Type B pancreatic cell (in vitro differentiated cells): ENCODE measurements around the gene SUPT7L. TPM values are rescaled to one million over a fixed set of nuclear protein-coding genes. Genes with fewer than 3 reads are reported as not detected.
"Not testable (repeated sequence)": the region's sequence is repeated elsewhere in the genome, so short reads cannot be mapped to it uniquely, and the experiment has no call there.

ENCODE experiments used
- DNase-seq: peaks from one replicate; pipeline ENCODE4 v3.0.0; 2021; ENCODE audit warnings: mixed read lengths; ENCODE audit not compliant: unreplicated experiment; ENCODE audit errors: extremely low spot score
- H3K27ac Mint-ChIP-seq: 2 replicates; pipeline ENCODE4 v1.8.0; 2021; ENCODE audit warnings: mild to moderate bottlenecking, mixed read lengths
- H3K27me3 Mint-ChIP-seq: 2 replicates; pipeline ENCODE4 v1.8.0; 2021; ENCODE audit warnings: mixed read lengths
- H3K36me3 Mint-ChIP-seq: 2 replicates; pipeline ENCODE4 v1.8.0; 2021; ENCODE audit warnings: mixed read lengths
- H3K4me1 Mint-ChIP-seq: one replicate; pipeline ENCODE4 v1.8.0; 2021; ENCODE audit warnings: mixed read lengths; ENCODE audit not compliant: unreplicated experiment
- H3K4me3 Mint-ChIP-seq: 2 replicates; pipeline ENCODE4 v1.8.0; 2021; ENCODE audit warnings: mild to moderate bottlenecking, mixed read lengths
- H3K9me3 Mint-ChIP-seq: 2 replicates; pipeline ENCODE4 v1.8.0; 2021; ENCODE audit warnings: mixed read lengths
- CTCF ChIP-seq: fragments of 200-600 bp; sonication (generic); conservative IDR thresholded peaks from 2 replicates; pipeline ENCODE4 v1.5.0; 2021; ENCODE audit warnings: antibody characterized with exemption, mild to moderate bottlenecking
- total RNA-seq: library from RNA; stranded (reverse); gene quantifications from 2 replicates; pipeline ENCODE4 v1.2.1, GENCODE V29; 2021; ENCODE audit warnings: low replicate concordance

The SUPT7L gene
- total RNA-seq, 1 donor from 2014 or later, result 39.8 TPM

DNA sequence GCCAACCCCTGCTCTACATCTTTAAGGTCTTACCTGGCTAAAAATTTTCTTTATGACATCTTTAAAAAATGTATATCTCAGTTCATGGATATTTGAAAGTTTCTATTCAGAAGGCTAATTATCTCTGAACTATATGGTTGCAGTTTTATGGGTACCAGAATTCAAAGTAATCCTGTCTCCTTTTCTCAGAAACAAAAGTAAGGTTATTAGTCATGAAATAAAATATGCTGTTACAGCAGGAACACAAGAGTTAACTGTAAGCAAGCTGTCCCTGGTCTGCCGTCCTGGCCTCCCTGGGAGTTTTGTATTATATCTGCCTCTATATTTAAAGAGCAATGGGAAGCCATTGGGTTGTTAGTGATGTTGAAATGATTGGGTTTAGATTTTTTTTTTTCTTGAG, 34.2 kb upstream of the SUPT7L start:
- Mint-ChIP-seq H3K4me3 (no peak overlapping the region), H3K36me3 (peaks cover 13% of the 10 kb centered on the region), H3K9me3 (no peaks in the 10 kb centered on the region), H3K27me3 (no peaks in the 10 kb centered on the region), H3K4me1 (no peaks in the 10 kb centered on the region), H3K27ac (no peak overlapping the region)
- DNase-seq, result no peak
- no peak for TF ChIP-seq CTCF

GRCh38 chr2:27690052-27690451, 26.6 kb upstream of the SUPT7L start:
- Mint-ChIP-seq H3K9me3 (no peaks in the 10 kb centered on the region), H3K36me3 (peaks cover 11% of the 10 kb centered on the region), H3K27ac (no peak overlapping the region), H3K27me3 (no peaks in the 10 kb centered on the region), H3K4me1 (no peaks in the 10 kb centered on the region), H3K4me3 (no peak overlapping the region)
- DNase-seq, result no peak
- TF ChIP-seq CTCF, result no peak

- Mint-ChIP-seq H3K9me3 (no peaks in the 10 kb centered on the region), H3K4me1 (no peaks in the 10 kb centered on the region), H3K4me3 (no peak overlapping the region), H3K27me3 (no peaks in the 10 kb centered on the region), H3K27ac (no peak overlapping the region), H3K36me3 (peaks cover 15% of the 10 kb centered on the region)
- no peak for TF ChIP-seq CTCF
- DNase-seq, result no peak
Observed at GRCh38 chr2:27689424-27689823, 26.0 kb upstream of the SUPT7L start.

GRCh38 chr2:27687232-27687631, 23.8 kb upstream of the SUPT7L start:
- Mint-ChIP-seq H3K4me3 (no peak overlapping the region), H3K27me3 (no peaks in the 10 kb centered on the region), H3K4me1 (peaks cover 5% of the 10 kb centered on the region), H3K9me3 (no peaks in the 10 kb centered on the region), H3K36me3 (peaks cover 25% of the 10 kb centered on the region), H3K27ac (no peak overlapping the region)
- no peak for TF ChIP-seq CTCF
- DNase-seq, result no peak

DNA sequence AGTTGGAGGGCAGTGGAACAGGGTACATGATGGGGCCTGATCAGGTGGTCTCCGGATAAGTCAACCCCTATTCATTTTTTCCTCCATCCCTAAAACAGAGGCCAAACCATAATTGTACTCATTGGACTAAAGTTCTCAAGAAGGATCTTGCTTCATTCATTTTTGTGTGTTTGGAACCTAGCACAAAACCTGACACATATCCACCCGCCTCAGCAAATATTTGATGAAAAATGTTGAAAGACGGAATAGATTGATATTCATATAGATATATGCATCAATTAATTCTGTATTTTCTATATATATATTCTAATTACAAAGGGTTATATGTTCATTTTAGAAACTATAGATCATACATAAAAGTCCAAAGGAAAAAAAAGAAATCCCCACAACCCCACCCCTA, 22.2 kb upstream of the SUPT7L start:
- no peaks in the 10 kb centered on the region for H3K27me3 Mint-ChIP-seq
- peaks cover 23% of the 10 kb centered on the region for H3K36me3 Mint-ChIP-seq
- no peak for DNase-seq
- H3K4me1 Mint-ChIP-seq, result peaks cover 5% of the 10 kb centered on the region
- no peak overlapping the region for H3K4me3 Mint-ChIP-seq
- no peak for TF ChIP-seq CTCF
- H3K27ac Mint-ChIP-seq, result no peak overlapping the region
- H3K9me3 Mint-ChIP-seq, result no peaks in the 10 kb centered on the region

GRCh38 chr2:27685006-27685405, 21.6 kb upstream of the SUPT7L start:
- not testable (repeated sequence) for H3K27me3 Mint-ChIP-seq, DNase-seq, H3K27ac Mint-ChIP-seq, H3K9me3 Mint-ChIP-seq, H3K4me1 Mint-ChIP-seq, H3K4me3 Mint-ChIP-seq
- H3K36me3 Mint-ChIP-seq, result peaks cover 22% of the 10 kb centered on the region
